Measurements from ENCODE around the gene EFL1.

GRCh38 chr15:82110144-82110543 lies 152.4 kb downstream of the EFL1 start:
- TF ChIP-seq CTCF (IDR thresholded peaks at IDR 0.05): no peak
- TF ChIP-seq POLR2A (IDR thresholded peaks at IDR 0.05): no peak
- no peak for TF ChIP-seq POLR2AphosphoS5 (IDR thresholded peaks at IDR 0.05; ENCODE audit: insufficient read depth in 1 of 2, low read depth in 1 of 2)
